HG03439 (cell line): Measurements from ENCODE around the gene NCOR2.

Experiments
- ATAC-seq: cut with Tn5 transposase; IDR thresholded peaks from one replicate; pipeline ENCODE4 v1.9.1; 2021; ENCODE audit warnings: mild to moderate bottlenecking, moderate library complexity; ENCODE audit not compliant: unreplicated experiment

The NCOR2 gene

DNA sequence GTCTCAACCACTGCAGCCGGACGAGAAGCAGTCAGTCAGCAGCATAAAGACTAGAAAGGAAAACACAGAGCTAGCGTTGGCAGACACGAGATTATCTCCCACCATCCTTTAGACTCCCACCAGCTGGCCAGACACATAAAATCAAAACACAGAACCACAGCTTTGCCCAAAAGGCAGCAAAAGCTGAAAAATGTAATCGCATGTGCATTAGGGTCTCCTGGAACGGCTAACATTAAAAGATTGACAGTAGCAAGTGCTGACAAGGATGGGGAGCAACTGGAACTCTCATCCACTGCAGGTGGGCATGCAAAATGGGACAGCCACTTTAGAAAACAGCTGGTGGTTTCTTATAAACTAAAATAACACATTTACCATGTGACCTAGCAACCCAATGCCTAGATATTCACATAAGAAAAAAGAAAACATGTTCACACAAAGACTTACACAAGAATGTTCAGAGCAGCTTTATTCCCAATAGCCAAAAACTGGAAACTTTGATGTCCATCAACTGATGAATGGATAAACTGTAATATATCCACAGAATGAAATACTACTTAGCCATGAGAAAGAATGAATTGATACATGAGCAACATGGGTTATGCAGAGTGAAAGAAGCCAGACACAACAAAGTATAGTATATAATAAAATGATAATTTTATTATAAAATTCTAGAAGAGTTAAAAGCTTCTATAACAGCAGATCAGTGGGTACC lies 37.7 kb downstream of the NCOR2 start:
- no peak for ATAC-seq

DNA sequence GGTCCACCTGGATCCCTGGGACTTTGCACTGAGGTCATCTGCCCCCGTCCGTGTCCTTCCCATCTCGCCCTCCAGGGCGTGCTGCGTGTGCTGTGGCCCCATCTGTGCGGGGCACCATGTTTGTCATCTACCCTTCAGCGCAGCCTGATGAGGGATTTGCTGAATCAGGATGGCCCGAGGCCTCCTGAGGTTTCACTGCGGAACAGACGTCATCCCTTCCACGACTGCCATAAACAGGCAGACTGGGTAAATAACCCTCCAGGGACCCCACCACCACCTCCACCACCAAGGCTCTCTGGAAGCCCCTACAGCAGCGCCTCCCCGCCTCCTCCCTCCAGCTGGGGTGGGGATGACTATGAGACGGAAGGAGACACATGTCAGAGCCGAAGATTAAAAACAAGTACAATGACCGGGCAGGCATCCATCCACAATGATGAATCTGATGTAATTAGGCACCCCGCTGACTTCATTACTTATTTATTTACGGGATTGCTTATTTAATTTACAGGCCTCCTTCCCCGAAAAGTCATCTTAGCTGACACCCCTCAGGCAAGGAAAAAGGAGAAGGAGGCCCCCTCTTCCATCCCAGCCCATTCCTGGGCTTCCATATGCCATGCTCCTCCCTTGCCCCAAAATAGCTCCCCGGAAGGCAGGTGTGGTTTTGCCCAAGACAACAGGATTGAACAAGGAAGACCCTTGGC lies 39.4 kb downstream of the NCOR2 start:
- no peak for ATAC-seq

DNA sequence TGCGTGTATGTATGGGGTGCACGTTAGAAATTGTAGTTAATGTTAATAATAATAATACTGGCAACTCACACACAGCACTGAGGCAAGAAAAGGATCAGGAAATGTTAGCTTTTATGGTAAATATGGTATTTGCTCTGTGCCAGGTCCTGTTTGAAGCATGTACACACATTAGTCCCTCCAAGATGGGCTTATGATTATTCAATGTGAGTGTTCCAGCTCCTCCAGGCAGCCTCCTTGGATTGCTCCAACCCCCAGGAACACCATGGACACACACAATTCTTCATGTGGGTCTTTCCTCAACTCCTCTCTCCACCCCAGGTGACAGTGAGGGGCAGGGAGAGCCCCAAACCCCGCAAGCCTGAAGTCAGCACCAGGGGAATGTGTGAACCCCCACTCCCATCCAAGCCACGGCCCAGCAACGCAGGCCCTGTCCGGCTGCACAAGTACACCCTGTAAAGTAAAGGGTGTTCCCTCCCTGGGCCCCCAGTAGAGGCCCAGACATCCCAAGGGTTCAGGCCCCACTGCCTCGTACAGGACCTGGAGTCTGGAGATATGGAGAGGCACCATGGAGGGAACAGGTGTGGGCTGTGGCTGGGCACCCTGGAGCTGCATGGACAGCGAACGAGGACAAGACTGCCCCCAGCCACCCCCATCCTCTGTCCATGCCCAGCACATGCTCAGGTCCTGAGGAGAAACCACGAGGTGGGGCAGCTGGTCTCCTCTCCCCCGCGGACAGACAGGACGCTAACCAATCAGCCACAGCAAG lies 41.3 kb downstream of the NCOR2 start:
- ATAC-seq: no peak

DNA sequence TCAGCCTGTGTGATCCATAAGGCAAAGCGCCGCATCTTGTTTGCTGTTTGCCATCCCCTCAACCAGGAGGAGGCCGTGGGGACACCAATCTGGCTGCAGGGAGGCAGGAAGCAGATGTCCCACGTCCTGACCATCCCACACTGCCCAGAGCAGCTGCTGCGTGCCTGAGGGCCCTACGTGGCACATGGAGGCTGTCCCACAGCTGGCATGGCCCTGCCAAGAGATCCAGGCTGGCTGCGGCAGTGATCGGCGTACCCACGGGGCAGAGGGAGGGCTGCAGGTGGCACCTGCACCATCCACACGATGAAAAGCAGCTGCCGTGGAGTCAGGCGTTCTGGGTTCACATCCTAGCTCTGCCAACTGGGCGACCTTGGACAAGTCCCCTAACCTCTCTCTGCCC lies 42.0 kb downstream of the NCOR2 start:
- no peak for ATAC-seq

DNA sequence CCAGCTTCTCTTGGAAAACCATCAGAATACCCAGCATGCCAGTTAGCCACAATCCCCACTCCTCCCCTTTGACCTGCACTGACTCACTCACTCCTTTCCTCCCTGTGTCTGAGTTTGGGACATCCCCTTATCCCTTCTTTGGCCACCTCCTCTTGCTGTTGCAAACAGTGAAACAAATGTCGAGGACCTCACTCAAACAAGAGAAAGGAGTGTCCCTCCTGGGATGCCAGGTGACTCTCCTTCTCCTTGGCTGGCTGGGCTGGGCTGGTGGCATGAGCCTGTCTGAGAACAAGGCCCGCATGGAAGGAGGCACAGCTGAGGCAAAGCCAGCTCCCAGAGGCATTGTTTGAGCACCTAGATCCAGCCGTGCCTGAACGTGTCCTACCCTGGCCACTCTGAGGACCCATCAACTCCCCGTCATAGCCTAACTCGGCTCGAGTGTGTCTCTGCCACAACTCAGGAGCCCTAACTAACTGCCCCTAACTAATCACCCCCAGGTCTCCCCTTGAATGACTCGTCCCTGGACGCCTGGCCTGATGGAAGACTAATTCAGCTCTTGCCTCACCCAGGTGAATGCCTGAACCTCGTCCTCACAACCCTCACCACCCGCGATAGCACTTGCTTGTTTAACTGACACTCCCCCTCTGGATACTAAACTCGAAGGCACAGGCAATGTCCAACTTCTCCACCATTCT lies 43.0 kb downstream of the NCOR2 start:
- ATAC-seq: no peak

DNA sequence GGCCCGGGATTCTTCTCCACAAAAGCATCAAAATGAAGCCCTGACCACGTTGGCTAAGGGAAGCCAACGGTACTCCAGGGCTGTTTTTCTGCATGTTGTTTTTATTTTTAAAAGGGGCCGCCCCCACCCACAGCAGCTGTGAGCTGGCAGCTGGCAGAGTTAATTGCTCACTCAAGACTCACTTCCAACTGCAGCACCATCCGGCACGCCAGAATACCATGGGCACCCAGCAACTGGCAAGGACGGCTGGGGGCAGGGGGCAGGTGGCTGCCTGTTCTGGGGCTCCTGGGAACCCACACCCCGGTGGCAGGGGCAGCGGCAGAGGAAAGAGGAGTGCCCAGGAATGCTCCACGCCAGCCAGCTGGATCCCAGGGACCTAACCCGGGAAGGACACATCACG lies 44.3 kb downstream of the NCOR2 start:
- ATAC-seq: no peak

DNA sequence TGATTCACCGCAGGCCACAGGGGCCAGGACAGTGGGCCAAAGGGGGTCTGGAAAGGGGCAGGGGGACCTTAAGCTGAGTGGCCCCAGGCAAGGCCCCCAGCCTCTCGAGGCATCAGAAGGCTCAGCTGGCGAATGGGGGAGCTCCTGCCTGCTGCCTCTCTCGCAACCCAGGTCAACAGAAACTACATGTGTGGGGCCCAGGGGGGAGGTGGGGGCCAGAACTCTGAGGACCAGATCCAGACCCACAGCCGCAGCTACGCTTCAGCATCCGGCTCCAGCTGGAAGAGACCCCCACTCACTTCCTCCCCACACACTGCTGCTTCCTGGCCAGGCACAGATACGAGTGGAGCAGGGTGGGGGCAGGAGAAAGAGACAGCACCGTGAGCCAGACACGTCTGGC lies 46.5 kb downstream of the NCOR2 start:
- ATAC-seq: no peak

DNA sequence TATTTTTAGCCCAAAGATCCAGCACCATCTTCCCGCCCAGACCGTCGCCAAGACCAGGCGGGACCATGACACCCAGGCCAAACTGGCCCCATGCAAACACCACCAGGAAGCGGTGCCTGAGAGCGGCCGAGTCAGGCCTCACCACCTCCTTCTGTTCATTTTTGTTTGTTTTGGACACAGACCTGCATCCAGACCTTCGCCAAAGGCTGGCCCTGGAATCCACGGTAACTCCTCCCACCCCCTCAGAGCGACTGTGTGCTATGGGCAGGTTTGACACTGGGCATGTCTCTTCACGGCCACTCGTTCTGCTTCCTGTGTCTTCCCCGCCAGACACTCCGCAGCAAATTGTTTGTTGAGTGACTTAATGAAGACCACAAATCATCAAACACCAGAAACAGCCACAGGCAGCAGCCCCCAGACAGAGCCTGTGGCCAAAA lies 47.1 kb downstream of the NCOR2 start:
- no peak for ATAC-seq

DNA sequence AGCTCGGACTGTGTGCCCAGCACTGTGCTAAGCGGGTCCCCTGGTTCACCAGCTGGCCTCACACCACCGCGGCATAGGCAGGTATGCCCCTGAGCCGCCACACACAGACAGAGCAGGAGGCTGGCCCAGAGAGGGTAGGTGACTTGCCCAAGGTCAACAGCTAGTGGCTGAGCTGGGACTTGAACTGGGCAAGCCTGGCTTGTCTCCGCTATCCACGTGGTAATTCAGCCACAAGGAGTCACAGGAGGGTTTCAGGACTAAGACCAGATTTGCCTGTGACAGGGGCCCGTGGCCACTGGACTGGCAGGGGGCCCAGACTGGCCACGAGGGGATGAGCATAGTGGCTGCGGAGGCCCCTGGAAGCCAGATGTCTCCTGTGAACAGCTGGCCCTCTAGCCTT lies 47.7 kb downstream of the NCOR2 start:
- no peak for ATAC-seq

DNA sequence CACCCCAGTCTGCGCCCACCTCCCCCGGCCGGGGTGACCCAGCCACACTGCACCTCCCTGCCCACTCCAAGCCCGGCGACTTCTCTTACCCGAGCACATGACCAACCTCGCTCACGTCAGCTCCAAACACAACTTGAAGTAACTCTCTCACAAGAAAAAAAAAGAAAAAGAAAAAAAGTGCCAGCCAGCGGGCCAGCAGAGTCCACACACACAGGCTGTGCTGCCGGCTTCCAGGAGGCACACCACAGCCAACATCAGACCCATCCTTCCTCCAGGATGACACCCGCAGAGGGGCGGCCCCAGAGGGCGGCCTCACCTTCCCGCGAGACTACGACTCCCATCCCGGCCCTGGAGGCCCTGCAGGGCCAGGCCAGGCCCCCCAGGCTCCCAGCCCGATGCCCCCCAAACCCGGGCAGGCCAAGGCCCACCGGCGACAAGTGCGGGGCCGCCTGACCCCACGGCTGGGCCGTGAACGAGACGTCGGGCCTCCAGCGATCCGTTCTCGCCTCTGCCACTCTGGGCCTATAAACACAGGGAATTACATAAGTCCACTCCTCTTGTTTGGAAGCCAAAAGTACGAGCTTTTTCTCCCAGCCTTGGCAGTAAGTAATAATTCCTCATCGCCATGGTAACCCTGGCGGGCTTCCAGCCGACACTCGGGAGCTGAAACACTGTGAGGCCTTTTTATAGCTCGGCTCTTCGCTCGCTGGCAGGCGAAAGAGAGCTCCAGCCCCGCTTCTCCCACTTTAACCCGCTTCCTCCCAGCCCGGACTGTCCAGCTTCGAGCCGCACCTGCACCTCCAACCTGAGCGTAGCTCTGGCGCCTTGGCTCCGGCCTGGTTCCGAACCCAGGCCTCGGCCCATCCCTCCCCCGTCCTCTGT lies 49.1 kb downstream of the NCOR2 start:
- ATAC-seq: no peak
